MM.1S (cell line): Measurements from ENCODE around the gene CBFA2T2.
"Not testable (repeated sequence)": the region's sequence is repeated elsewhere in the genome, so short reads cannot be mapped to it uniquely, and the experiment has no call there.

Source experiments
- DNase-seq: peaks from one replicate; pipeline ENCODE4 v3.0.0-alpha.2; 2015
- H2AFZ ChIP-seq: fragments of 300-600 bp; sonication (generic); 2 replicates; pipeline ENCODE4 v1.6.0; 2016; ENCODE audit warnings: antibody characterized with exemption, low read length
- H3F3A ChIP-seq: fragments of 300-600 bp; sonication (generic); 2 replicates; pipeline ENCODE4 v1.6.1; 2016; ENCODE audit warnings: mild to moderate bottlenecking, antibody characterized with exemption, low read length, moderate library complexity, mixed read lengths; ENCODE audit not compliant: insufficient read depth
- H3K27ac ChIP-seq: fragments of 300-600 bp; sonication (generic); 2 replicates; pipeline ENCODE4 v1.5.1; 2016; ENCODE audit warnings: mild to moderate bottlenecking, low read length
- H3K27me3 ChIP-seq: fragments of 300-600 bp; sonication (generic); replicated peaks from 2 replicates; pipeline ENCODE4 v1.6.0; 2016; ENCODE audit warnings: low read length; ENCODE audit not compliant: insufficient read depth
- H3K36me3 ChIP-seq: fragments of 300-600 bp; sonication (generic); replicated peaks from 2 replicates; pipeline ENCODE4 v1.6.1; 2016; ENCODE audit warnings: mild to moderate bottlenecking, low read length, mixed read lengths; ENCODE audit not compliant: insufficient read depth
- H3K4me1 ChIP-seq: fragments of 300-600 bp; sonication (generic); 2 replicates; pipeline ENCODE4 v1.6.1; 2016; ENCODE audit warnings: low read length, mixed read lengths
- H3K4me2 ChIP-seq: fragments of 300-600 bp; sonication (generic); 2 replicates; pipeline ENCODE4 v1.6.0; 2016; ENCODE audit warnings: low read depth, low read length
- H3K4me3 ChIP-seq: fragments of 300-600 bp; sonication (generic); 2 replicates; pipeline ENCODE4 v1.5.1; 2016; ENCODE audit warnings: low read length, mixed read lengths
- H3K79me2 ChIP-seq: fragments of 300-600 bp; sonication (generic); 2 replicates; pipeline ENCODE4 v1.6.1; 2016; ENCODE audit warnings: mixed run types, low read length, mixed read lengths
- H3K9ac ChIP-seq: fragments of 300-600 bp; sonication (generic); 2 replicates; pipeline ENCODE4 v1.6.1; 2016; ENCODE audit warnings: low read length, mixed read lengths
- H3K9me2 ChIP-seq: fragments of 300-600 bp; sonication (generic); replicated peaks from 2 replicates; pipeline ENCODE4 v1.6.1; 2016; ENCODE audit warnings: mild to moderate bottlenecking, low read length, mixed read lengths; ENCODE audit not compliant: insufficient read depth
- H3K9me3 ChIP-seq: fragments of 300-600 bp; sonication (generic); replicated peaks from 2 replicates; pipeline ENCODE4 v1.6.1; 2016; ENCODE audit warnings: mild to moderate bottlenecking, low read length, mixed read lengths; ENCODE audit not compliant: insufficient read depth
- H4K20me1 ChIP-seq: fragments of 300-600 bp; sonication (generic); 2 replicates; pipeline ENCODE4 v1.6.1; 2016; ENCODE audit warnings: mild to moderate bottlenecking, low read length, moderate library complexity, mixed read lengths; ENCODE audit not compliant: insufficient read depth
- EZH2 ChIP-seq: fragments of 300-600 bp; sonication (generic); optimal IDR thresholded peaks from 2 replicates; pipeline ENCODE3; 2017; ENCODE audit warnings: low read depth, mild to moderate bottlenecking, antibody characterized with exemption, low read length, mixed read lengths
- EZH2phosphoT487 ChIP-seq: fragments of 300-600 bp; sonication (generic); IDR thresholded peaks from 2 replicates; pipeline ENCODE4 v1.6.1; 2018; ENCODE audit warnings: antibody characterized with exemption, low read length
- TF ChIP-seq, protein P1 (sequence below): fragments of 300-600 bp; sonication (generic); IDR thresholded peaks from 2 replicates; pipeline ENCODE4 v1.5.1; 2016; ENCODE audit warnings: antibody characterized with exemption, low read length, mixed read lengths

Gene CBFA2T2

DNA sequence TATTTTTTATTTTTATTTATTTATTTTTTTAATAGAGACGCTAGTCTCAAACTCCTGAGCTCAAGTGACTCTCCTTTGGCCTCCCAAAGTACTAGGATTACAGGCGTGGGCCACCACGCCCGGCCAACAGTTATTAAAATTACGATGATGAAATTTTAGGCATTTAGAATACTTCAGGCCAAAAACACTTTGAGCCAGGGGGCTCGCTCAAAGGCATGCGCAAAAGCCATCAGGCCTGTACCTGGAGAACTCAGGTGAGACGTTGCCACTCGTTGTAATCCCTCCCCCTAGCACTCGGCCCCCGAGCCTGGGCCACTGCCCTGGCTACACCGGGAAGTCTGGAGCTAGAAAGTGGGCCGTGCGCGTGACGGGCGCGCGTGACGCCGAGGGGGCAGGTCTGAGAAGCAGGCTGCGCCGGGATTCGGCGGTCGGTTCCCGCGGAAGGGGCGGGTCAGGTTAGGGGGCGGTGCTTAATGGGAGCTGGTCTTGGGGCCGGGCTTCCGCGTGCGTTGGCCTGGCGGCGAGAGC lies 337 bp upstream of the CBFA2T2 start:
- DNase-seq: peak; percentile 96
- peak overlapping the region; percentile 87 for H2AFZ ChIP-seq
- H3K9ac ChIP-seq: peak overlapping the region; percentile 73
- H3K27ac ChIP-seq: peak overlapping the region; percentile 63; the same call in 1 of the 2 replicates
- H3K36me3 ChIP-seq: no peaks in the 10 kb centered on the region
- H3K9me2 ChIP-seq: no peaks in the 10 kb centered on the region
- peaks cover 29% of the 10 kb centered on the region for H3K79me2 ChIP-seq
- no peaks in the 10 kb centered on the region for H4K20me1 ChIP-seq
- peak overlapping the region; percentile 88; the same call in 1 of the 2 replicates for H3K4me2 ChIP-seq
- no peaks in the 10 kb centered on the region for H3K9me3 ChIP-seq
- H3K4me1 ChIP-seq: peaks cover 4% of the 10 kb centered on the region; the same call in 1 of the 2 replicates
- no peaks in the 10 kb centered on the region for H3K27me3 ChIP-seq
- peak overlapping the region; percentile 77 for H3K4me3 ChIP-seq
- TF ChIP-seq EZH2 (no peak), EZH2phosphoT487 (no peak)
- TF ChIP-seq, protein P1, sequence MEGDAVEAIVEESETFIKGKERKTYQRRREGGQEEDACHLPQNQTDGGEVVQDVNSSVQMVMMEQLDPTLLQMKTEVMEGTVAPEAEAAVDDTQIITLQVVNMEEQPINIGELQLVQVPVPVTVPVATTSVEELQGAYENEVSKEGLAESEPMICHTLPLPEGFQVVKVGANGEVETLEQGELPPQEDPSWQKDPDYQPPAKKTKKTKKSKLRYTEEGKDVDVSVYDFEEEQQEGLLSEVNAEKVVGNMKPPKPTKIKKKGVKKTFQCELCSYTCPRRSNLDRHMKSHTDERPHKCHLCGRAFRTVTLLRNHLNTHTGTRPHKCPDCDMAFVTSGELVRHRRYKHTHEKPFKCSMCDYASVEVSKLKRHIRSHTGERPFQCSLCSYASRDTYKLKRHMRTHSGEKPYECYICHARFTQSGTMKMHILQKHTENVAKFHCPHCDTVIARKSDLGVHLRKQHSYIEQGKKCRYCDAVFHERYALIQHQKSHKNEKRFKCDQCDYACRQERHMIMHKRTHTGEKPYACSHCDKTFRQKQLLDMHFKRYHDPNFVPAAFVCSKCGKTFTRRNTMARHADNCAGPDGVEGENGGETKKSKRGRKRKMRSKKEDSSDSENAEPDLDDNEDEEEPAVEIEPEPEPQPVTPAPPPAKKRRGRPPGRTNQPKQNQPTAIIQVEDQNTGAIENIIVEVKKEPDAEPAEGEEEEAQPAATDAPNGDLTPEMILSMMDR: no peak
- H3F3A ChIP-seq: peaks cover 7% of the 10 kb centered on the region; the same call in 1 of the 2 replicates

DNA sequence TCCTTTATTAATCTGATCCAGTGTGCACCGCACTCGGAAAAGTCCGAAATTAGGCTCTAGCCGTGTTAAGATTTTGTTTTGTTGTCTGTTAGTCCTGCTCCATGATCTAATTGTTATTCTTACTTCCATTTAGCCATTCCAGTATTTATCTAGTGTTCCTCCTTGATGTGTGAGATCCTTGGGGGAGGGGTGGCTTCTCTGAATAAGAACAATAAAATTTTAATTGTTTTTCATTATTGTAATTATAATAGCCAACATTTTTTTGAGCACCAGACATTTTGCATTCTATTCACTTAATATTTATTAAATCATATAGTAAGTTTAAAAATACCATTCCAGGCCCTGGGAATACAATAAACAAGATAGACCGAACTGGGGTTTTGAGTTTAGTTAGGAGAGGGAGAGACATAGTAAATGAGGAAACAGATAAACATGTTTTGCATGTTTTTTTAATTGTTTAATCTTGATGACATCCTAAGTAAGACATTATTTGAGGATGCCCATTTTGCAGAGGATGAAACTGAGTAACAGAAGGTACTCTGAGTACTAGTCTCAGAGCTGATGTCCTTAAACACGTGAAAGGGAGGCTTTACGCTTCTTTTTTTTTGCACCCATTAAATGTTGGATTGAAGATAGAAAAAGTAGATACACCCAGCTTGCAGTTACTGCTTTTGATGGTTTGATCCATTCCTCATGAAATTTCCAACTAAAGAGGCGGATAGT lies 1.2 kb downstream of the CBFA2T2 start:
- Histone ChIP-seq H3K9ac (peak overlapping the region; percentile 83), H3K36me3 (no peaks in the 10 kb centered on the region), H3K9me2 (no peaks in the 10 kb centered on the region), H3K4me3 (peak overlapping the region; percentile 98), H2AFZ (peak overlapping the region; percentile 87), H3K9me3 (no peaks in the 10 kb centered on the region), H4K20me1 (no peaks in the 10 kb centered on the region), H3K27ac (peak overlapping the region; percentile 51; the same call in 1 of the 2 replicates), H3K27me3 (no peaks in the 10 kb centered on the region), H3F3A (peaks cover 7% of the 10 kb centered on the region; the same call in 1 of the 2 replicates), H3K4me1 (peaks cover 4% of the 10 kb centered on the region; the same call in 1 of the 2 replicates), H3K79me2 (peaks cover 42% of the 10 kb centered on the region), H3K4me2 (peak overlapping the region; percentile 96)
- no peak for DNase-seq
- TF ChIP-seq EZH2 (no peak), EZH2phosphoT487 (no peak)

DNA sequence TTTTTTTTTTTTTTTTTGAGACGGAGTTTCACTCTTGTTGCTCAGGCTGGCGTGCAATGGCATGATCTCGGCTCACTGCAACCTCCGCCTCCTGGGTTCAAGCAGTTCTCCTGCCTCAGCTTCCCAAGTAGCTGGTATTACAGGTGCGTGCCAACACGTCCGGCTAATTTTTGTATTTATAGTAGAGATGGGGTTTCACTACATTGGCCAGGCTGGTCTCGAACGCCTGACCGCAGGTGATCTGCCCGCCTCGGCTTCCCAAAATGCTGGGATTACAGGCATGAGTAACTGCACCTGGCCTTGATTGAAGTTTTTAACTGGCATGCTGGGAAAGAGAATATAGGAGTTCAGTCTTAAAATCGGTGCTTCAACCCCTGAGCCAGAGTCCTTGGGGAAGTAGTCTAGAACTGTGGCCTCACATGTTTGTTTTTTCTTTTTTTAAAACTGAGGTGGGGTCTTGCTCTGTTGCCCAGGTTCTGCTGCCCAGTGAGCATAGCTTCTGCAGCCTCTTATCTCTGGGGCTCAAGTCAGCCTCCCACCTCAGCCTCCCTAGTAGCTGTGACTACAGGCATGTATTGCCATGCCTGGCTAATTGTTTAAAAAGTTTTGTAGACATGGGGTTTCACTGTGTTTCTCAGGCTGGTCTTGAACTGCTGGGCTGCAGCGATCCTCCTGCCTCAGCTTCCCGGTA lies 3.3 kb downstream of the CBFA2T2 start:
- H3K27ac ChIP-seq: no peak overlapping the region
- no peak overlapping the region for H2AFZ ChIP-seq
- peaks cover 7% of the 10 kb centered on the region; the same call in 1 of the 2 replicates for H3F3A ChIP-seq
- H4K20me1 ChIP-seq: no peaks in the 10 kb centered on the region
- TF ChIP-seq, protein P1: no peak
- TF ChIP-seq EZH2phosphoT487: no peak
- no peak overlapping the region for H3K4me3 ChIP-seq
- H3K9ac ChIP-seq: no peak overlapping the region
- peaks cover 4% of the 10 kb centered on the region; the same call in 1 of the 2 replicates for H3K4me1 ChIP-seq
- no peaks in the 10 kb centered on the region for H3K9me2 ChIP-seq
- H3K9me3 ChIP-seq: no peaks in the 10 kb centered on the region
- peaks cover 60% of the 10 kb centered on the region for H3K79me2 ChIP-seq
- H3K27me3 ChIP-seq: no peaks in the 10 kb centered on the region
- DNase-seq: no peak
- no peak overlapping the region for H3K4me2 ChIP-seq
- H3K36me3 ChIP-seq: no peaks in the 10 kb centered on the region

DNA sequence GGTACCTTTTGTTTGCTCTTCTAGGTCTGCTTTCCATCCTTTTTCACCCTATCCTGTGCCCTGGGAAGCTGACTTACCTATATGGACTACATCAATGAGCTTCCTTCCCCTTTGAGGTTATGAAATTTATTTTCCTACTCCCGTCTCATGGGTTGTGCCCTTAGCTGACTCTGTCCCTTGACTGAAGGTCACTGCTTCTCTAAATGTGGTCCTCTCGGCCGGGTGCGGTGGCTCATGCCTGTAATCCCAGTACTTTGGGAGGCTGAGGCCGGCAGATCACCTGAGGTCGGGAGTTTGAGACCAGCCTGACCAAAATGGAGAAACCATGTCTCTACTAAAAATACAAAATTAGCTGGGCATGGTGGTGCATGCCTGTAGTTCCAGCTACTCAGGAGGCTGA lies 6.9 kb downstream of the CBFA2T2 start:
- H3K9me2 ChIP-seq, DNase-seq, H3F3A ChIP-seq, H2AFZ ChIP-seq, H3K4me2 ChIP-seq, H3K9ac ChIP-seq, H3K36me3 ChIP-seq, H3K9me3 ChIP-seq, H3K4me3 ChIP-seq, H3K27ac ChIP-seq, H3K27me3 ChIP-seq, H3K4me1 ChIP-seq, H4K20me1 ChIP-seq: not testable (repeated sequence)
- H3K79me2 ChIP-seq: peaks cover 69% of the 10 kb centered on the region
